Measurements from ENCODE around the gene FAP. TPM values are rescaled to one million over a fixed set of nuclear protein-coding genes. Genes with fewer than 3 reads are reported as not detected.
A peak's percentile ranks its signal among the peaks of the same experiment; 100 is the strongest.

FAP gene
- total and polyA plus RNA-seq, 2 experiments from 2014 or later: not detected

GRCh38 chr2:162177301-162177700 lies 65.9 kb downstream of the FAP start:
- TF ChIP-seq CTCF (IDR thresholded peaks at IDR 0.05; ENCODE audit: low read depth, low read length): no peak
- Histone ChIP-seq H3K27ac (no peak overlapping the region), H3K4me1 (ENCODE audit: low read depth) (no peaks in the 10 kb centered on the region), H3K9me3 (ENCODE audit: low read depth) (no peaks in the 10 kb centered on the region), H3K4me3 (no peak overlapping the region), H3K36me3 (no peaks in the 10 kb centered on the region), H3K27me3 (no peaks in the 10 kb centered on the region)
- DNase-seq (ENCODE audit: low read depth in 1 of 2, low spot score in 1 of 2): no peak

- H3K36me3 ChIP-seq: no peaks in the 10 kb centered on the region
- no peak overlapping the region for H3K27ac ChIP-seq
These were observed 67.5 kb downstream of the FAP start for GRCh38 chr2:162175714-162176113.

GRCh38 chr2:162174746-162175145 lies 68.5 kb downstream of the FAP start:
- H3K4me1 ChIP-seq (ENCODE audit: low read depth): no peaks in the 10 kb centered on the region
- DNase-seq (ENCODE audit: low read depth in 1 of 2, low spot score in 1 of 2): peak in 1 of 2 donors; percentile 23
- H3K9me3 ChIP-seq (ENCODE audit: low read depth): no peaks in the 10 kb centered on the region
- no peak overlapping the region for H3K4me3 ChIP-seq
- no peak for TF ChIP-seq CTCF (IDR thresholded peaks at IDR 0.05; ENCODE audit: low read depth, low read length)
- H3K36me3 ChIP-seq: no peaks in the 10 kb centered on the region
- no peaks in the 10 kb centered on the region for H3K27me3 ChIP-seq
- no peak overlapping the region for H3K27ac ChIP-seq

More at GRCh38 chr2:162175714-162176113, 67.5 kb downstream of the FAP start:
- Histone ChIP-seq H3K4me1 (ENCODE audit: low read depth) (no peaks in the 10 kb centered on the region), H3K4me3 (no peak overlapping the region), H3K9me3 (ENCODE audit: low read depth) (no peaks in the 10 kb centered on the region), H3K27me3 (no peaks in the 10 kb centered on the region)
- no peak for TF ChIP-seq CTCF (IDR thresholded peaks at IDR 0.05; ENCODE audit: low read depth, low read length)
- DNase-seq (ENCODE audit: low read depth in 1 of 2, low spot score in 1 of 2): no peak

- H3K9me3 ChIP-seq (ENCODE audit: low read depth): no peaks in the 10 kb centered on the region
- no peak for TF ChIP-seq CTCF (IDR thresholded peaks at IDR 0.05; ENCODE audit: low read depth, low read length)
- no peaks in the 10 kb centered on the region for H3K36me3 ChIP-seq
- no peaks in the 10 kb centered on the region for H3K27me3 ChIP-seq
- no peak overlapping the region for H3K4me3 ChIP-seq
- no peak overlapping the region for H3K27ac ChIP-seq
- no peaks in the 10 kb centered on the region for H3K4me1 ChIP-seq (ENCODE audit: low read depth)
- no peak for DNase-seq (ENCODE audit: low read depth in 1 of 2, low spot score in 1 of 2)
These were observed 70.4 kb downstream of the FAP start for GRCh38 chr2:162172802-162173370.

GRCh38 chr2:162166745-162167144 lies 76.5 kb downstream of the FAP start:
- no peaks in the 10 kb centered on the region for H3K9me3 ChIP-seq (ENCODE audit: low read depth)
- DNase-seq (ENCODE audit: low read depth in 1 of 2, low spot score in 1 of 2): no peak
- H3K36me3 ChIP-seq: no peaks in the 10 kb centered on the region
- no peak for TF ChIP-seq CTCF (IDR thresholded peaks at IDR 0.05; ENCODE audit: low read depth, low read length)
- H3K27ac ChIP-seq: no peak overlapping the region
- H3K27me3 ChIP-seq: no peaks in the 10 kb centered on the region
- no peak overlapping the region for H3K4me3 ChIP-seq
- H3K4me1 ChIP-seq (ENCODE audit: low read depth): no peaks in the 10 kb centered on the region

Data from cardiac muscle cell (in vitro differentiated cells and primary cell).